NCI-H2171 treated with DMSO at 0.1 percent for 48 hours (cell line): ENCODE data around the gene CTRL.
A peak's percentile ranks its signal among the peaks of the same experiment; 100 is the strongest.
"Not testable (repeated sequence)": the region's sequence is repeated elsewhere in the genome, so short reads cannot be mapped to it uniquely, and the experiment has no call there.

Experiments
- DNase-seq: peaks from one replicate; lab custom pipeline; 2025; lab: John Stamatoyannopoulos, UW

The CTRL gene

GRCh38 chr16:67931712-67932461 is at the start of gene CTRL:
CTRL (minus strand) TSS chr16:67931862; CDS start chr16:67931852, 10 bp downstream.
- no peak for DNase-seq

DNA sequence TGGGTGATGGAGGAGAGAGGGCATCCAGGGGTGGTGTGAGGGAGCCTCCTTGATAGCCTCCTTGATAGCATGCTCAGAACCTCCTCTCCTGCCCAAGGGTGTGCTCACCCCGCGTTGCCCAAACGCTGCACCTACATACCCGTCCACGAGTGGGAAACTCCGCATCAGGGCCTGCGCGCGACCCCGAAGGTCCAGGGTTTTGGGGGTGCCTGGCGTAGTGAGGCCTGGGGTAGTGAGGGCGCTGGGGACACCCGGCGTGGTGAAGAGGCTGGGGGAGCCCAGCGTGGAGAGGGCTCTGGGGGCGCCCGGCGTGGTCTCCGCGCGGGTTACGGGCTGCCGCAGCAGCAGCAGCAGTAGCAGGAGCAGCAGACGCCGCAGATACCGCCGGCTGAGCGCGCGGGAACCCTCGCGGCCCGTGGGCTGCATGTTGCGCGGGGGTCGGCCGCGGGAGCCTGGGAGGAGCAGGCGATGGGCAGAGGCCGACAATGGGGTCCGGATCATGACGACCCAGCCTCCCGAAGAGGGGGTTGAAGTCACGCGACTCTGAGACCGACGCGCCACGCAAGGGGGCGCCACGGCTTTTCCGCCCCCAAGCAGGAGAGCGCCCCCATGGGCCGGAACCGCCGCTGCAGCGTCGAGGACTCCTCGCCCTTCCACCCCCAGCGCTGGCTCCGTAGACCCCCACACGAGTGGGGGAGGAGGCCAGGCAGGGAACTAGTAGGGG is 48.5 kb upstream of the CTRL start, which contains the start of gene DPEP3:
Gene DPEP3 (minus strand): TSS at position 545 of the 724 bp plus-strand sequence. CDS start 119 bp downstream, at position 426.
- no peak for DNase-seq

DNA sequence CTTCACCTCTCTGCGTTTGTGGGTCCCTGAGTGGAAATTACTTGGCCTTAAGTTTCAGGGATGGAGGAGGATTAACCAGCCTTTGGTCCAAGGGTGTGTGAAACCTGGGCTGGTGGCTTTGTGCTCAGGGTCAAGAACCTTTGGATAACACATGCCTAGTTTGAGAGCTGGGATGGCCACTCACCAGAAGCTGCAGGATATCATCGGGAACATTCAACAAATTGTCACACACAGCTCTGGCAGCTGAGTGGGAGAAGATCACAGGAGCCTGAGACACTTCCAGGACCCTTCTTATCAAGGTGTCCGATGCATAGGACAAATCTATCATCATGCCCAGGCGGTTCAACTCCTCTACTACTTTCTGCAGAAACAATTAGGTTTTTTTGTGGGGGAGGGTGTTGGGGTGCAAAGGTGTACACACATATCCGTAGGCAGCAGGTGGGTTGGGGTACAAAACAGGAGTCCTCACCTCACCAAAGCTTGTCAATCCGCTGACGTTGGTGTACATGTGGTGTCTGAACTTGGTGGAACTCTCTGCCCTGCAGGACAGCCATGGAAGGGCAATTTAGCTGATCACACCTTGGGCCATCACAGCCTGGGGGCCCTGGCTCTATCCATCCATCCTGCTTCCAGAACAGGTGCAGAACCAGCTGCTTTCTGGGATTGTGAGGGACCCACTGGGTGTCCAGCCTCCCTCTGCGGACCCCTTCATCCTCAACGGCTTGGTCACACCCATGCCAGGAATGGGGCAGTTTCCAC is 46.0 kb upstream of the CTRL start:
- no peak for DNase-seq

- DNase-seq: no peak
Measured at GRCh38 chr16:67977005-67977404, 45.3 kb upstream of the CTRL start.

DNA sequence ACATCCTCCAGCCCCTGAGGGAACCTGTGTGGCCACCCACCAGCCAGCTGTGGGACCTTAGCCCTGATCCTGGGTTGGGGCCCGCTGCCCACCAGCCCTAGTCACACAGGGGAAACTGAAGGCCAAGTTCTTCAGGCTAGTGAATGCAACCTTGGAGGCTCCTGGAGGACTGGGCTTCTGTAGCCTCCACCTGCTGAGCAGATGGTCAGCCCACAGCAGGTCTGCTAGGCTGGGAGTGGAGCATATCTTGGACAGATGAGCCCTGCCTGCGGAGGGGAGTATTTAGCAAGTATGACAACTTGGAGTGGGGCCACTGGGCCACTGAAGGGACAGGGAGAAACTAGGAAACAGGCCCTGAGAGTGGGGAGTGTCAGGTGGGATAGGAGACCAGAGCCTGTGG is 44.5 kb upstream of the CTRL start:
- no peak for DNase-seq

DNA sequence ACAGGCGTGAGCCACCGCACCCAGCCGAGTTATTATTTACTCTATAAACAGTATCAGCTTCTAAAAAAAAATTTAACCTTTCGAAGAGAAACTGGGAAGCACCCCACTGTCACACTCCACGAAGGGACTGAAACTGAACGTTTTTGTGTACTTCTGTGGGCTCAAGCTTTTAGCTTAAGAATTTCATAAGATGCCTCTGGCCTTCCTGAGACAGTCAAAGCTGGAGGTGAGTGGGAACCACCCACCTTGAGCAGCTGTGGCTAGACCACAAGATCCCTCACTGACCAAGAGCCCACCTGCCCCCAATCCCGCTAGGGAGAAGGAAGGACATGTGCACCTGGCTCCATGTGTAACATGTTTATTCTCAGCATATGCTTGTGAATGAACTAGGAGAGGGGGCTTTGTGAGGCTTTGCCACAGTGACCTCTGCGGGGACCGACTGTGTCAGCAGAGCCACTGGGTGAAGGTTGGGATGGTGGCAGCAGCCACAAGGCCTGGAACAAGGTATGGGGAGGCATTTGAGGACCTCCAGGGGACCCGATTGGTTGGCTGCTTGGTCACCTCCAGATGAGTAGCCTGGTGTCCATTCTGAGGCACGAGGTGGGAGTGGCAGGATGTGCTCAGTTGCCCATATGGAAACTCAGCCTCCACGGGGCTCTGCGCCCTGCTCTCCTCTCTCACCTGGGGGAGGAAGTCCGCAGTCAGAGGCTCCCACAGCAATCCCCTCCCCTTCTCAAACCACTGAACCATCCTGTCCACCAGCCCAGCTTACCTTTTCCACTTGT is 43.9 kb upstream of the CTRL start:
- no peak for DNase-seq

DNA sequence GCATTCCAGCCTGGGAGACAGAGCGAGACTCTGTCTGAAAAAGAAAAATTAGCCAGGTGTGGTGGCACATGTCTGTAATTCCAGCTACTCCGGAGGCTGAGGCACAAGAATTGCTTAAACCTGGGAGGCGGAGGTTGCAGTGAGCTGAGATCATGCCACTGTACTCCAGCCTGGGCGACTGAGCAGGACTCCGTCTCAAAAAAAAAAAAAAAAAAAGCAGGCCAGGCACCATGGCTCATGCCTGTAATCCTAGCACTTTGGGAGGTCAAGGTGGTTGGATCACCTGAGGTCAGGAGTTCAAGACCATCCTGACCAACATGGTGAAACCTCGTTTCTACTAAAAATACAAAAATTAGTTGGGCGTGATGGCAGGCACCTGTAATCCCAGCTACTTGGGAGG is 40.6 kb upstream of the CTRL start:
- not testable (repeated sequence) for DNase-seq

- no peak for DNase-seq
Measured at GRCh38 chr16:67971111-67971510, 39.4 kb upstream of the CTRL start.

GRCh38 chr16:67969254-67970039 is 37.8 kb upstream of the CTRL start:
- DNase-seq: peak; percentile 8

DNA sequence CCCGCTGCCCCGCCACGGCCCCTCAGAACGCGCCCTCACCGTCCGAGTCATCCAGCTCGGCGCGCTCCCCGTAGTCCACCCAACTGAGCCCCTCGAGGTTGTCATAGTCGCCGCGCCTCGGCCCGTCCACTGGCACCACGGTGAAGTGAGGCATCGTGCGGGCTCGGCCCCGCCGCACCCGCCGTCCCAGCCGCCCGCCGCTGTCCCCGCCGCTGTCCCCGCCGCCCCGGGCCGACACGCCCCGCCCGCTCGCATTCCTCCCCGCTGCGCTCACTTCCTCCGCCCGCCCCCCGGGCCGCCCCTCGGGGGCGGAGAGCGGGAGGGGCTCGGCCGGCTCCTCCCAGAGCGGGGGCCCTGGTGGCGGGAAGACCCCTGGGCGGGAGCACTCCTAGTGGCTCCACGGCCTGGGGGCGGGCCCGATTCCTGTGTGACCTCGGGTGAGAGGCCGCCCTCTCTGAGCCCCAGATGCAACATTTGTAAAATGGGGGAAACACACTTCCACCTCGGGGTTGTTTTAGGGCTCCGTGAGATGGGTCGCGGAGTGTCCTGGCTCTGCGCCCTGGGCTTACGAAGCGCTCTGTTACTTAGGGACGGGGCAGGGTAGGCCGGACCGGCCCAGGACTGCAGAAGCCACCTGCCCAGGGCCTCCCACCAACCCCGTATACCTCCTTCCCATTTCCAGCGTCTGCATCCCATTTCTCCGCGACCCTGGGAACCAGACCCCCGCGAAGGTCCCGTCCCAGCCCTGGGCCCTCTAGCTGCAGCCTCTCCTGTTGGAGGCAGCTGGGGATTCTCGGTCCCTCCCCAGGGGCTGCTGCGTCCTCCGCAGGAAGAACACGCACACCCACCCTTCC is 37.0 kb upstream of the CTRL start, which contains the start of gene SLC12A4:
Gene SLC12A4 (minus strand): TSS at position 238 of the 854 bp plus-strand sequence. CDS start 84 bp downstream, at position 154.
- DNase-seq: peak; percentile 56

DNA sequence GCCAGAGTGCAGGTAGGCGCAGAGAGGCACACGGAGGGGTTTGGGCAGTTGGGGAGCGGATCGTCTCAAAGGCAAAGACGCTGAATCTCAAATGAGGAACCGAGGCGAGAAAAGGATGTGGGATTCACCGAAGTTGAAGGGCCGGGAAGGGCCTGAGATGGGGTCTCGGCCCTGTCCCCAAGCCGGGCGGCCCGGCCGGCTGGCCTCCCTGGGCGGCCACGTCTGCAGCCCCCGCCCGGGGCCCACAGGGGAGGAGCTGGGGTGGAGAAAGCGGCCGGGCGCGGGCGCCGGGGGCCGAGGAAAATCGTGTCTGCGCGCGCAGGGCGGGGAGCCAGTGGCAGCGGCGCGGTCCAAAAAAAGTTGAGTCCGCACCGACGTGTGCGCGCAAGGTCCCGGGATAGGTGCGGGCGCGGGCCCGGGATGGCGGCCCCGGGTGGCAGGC is 36.3 kb upstream of the CTRL start:
- no peak for DNase-seq

DNA sequence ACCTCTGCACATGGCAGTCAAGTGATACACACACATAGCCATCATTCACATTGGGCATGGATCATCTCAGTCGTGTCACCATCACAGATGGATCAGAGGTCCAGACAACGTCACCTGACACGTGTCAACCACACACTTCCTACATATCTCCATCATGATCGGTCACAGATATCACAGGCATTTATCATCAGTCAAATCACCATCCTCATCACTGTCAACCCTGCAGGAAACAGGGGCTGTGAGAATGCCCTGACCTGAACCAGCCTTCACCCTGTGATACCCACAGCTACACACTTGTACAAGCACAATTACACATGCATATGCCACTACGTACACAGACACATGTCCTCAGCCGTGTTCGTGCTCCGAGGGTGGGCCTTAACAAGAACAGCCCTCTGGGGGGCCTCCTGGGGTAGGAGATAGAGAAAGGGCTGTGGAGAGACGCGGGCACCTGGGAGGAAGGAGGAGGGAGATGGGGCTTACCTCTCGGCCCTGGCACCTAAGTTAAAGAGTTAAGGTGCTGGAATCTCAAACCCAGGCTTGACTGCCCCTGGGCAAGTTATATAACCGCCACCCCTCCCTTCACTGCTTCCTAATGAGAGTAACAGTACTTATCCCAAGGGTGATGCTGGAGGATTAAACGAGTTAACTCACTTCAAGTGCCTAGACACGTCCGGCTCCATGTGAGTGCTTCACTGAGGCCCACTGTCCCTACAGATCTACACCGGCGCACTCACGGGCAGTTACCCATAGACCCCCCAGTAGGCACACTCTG is 35.7 kb upstream of the CTRL start:
- DNase-seq: no peak

DNA sequence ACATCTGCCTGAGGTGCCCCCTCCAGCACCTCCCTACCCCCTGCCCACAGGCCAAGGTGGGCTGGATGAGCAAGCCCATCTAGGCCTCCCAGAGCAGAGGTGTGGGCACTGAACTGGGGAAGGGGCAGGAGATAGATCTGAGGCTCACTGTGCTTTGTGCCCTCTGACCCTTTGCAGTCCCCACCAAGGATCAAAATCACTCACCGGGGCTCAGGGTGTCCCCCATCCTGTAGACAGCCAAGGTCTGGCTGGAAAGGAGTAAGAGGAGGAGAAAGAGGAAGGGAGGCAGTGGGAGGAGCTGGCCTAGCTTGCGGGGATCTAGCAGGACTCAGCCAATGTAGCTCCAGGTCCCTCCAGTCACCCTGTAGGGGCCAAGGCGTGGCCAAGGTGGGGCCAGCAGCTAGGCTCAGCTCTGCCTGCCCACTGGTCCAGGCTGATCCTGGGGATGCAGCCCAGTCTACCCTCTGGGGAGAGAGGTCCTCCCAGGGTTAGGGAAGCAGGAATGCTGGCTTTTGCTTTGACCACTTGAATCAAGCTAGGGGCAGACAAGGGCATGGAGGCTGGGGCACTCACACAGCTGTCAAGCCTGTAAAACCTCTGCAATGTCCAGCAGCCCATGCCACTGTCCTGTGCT is 35.0 kb upstream of the CTRL start:
- DNase-seq: no peak

- DNase-seq: no peak
Measured at GRCh38 chr16:67965668-67966548, 34.2 kb upstream of the CTRL start.

DNA sequence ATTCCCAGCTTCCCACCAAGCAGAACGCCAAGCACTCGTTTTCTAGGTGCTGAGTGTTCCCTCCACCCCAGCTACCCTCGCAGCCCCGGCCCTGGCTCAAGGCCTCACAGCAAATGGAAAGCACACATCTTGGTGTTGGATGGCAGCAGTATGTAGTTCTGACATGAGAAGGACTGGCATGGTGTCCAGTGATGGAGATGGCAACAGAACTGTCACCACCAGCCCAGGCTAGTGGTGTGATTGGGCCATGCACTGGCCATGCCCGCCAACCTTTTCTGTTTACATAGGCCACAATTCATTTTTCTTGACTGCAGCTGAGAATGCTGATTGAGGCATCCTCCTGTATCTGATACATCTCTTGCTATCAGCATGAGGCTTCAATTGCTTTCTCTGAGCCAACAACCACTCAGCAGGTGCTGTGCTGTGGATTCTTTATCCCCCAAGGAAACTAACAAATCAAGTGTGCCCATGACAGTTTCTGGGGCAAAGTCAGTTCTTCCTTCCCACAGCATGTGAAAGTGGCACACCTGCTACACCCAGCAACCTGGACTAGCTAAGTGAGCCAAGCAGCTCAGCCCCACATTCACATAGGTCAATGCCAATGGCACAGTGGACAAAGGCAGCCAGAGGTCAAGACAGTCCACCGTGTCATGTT is 32.9 kb upstream of the CTRL start:
- DNase-seq: no peak

DNA sequence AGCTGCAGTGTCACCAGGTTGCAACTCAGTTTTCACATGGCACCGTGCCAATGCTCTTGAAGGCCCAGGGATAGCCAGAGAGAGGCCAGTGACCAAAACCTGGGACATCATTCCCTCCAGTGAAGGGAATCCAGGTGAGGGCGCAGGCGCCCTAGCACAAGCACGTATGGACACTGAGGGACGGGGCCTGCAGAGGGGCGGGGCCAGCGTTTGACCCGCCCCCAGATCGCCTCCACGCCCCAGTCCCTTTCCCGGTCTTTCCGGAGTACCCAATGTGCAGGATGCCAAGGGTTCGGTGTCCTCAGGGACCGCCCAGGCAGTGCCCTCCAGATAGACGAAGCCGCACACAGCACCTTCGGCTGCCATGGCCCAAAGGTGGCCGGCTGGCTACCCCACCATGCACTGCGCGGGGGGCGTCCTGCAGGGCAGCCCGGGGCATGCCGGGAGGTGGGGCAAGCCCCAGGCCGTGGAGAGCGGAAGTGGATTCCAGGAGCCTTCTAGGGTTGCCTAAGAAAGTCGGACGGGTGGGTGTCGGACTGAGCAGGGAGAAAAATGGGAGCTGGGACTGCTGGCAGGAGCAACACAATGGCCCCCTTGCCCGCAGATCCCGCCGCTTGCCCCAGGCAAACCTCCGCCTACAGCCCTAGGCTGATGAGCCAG is 32.1 kb upstream of the CTRL start:
- no peak for DNase-seq

- no peak for DNase-seq
Measured at GRCh38 chr16:67963292-67963661, 31.6 kb upstream of the CTRL start.
